RWPE1 (cell line): ENCODE results near the gene FSTL1.

Experiments used
- CTCF ChIA-PET: fragments of 350-600 bp; sonication (Branson Sonifier 250); formaldehyde crosslinking; extraction: SDS; loops from one replicate; lab custom pipeline; 2021; lab: Yijun Ruan, JAX
- POLR2A ChIA-PET: fragments of 400-600 bp; formaldehyde crosslinking; extraction: SDS; loops from one replicate; lab custom pipeline; 2020; ENCODE audit warnings: antibody characterized with exemption; ENCODE audit not compliant: low non-redundant PET; lab: Yijun Ruan, JAX
- DNase-seq: peaks from one replicate; pipeline ENCODE4 v3.0.0; 2012; ENCODE audit warnings: low spot score
- H3K27ac ChIP-seq: fragments of 450-650 bp; 2 replicates; pipeline ENCODE4 v1.5.1; 2017
- TF ChIP-seq, protein P1 (sequence below): fragments of 450-650 bp; conservative IDR thresholded peaks from 2 replicates; pipeline ENCODE4 v1.5.1; 2017; ENCODE audit warnings: low read depth, mild to moderate bottlenecking

FSTL1 gene

GRCh38 chr3:120348065-120348990 is 102.5 kb downstream of the FSTL1 start:
- ChIA-PET CTCF (interaction anchor here (0.6 to 1.0 kb wide), 7 partner anchors 10 to 1052 kb away, joined by 3 to 6 read pairs (median 3); no protein-coding TSS in a partner anchor), POLR2A (interaction anchor here (0.7 to 0.9 kb wide), 2 partner anchors 9 to 20 kb away, joined by 3 to 5 read pairs; no protein-coding TSS in a partner anchor)
- TF ChIP-seq, protein P1, sequence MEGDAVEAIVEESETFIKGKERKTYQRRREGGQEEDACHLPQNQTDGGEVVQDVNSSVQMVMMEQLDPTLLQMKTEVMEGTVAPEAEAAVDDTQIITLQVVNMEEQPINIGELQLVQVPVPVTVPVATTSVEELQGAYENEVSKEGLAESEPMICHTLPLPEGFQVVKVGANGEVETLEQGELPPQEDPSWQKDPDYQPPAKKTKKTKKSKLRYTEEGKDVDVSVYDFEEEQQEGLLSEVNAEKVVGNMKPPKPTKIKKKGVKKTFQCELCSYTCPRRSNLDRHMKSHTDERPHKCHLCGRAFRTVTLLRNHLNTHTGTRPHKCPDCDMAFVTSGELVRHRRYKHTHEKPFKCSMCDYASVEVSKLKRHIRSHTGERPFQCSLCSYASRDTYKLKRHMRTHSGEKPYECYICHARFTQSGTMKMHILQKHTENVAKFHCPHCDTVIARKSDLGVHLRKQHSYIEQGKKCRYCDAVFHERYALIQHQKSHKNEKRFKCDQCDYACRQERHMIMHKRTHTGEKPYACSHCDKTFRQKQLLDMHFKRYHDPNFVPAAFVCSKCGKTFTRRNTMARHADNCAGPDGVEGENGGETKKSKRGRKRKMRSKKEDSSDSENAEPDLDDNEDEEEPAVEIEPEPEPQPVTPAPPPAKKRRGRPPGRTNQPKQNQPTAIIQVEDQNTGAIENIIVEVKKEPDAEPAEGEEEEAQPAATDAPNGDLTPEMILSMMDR = no peak
- H3K27ac ChIP-seq = peak overlapping the region; percentile 95
- peak; percentile 36 for DNase-seq

GRCh38 chr3:120344349-120344748 is 106.4 kb downstream of the FSTL1 start:
- POLR2A ChIA-PET = no interaction called here
- CTCF ChIA-PET = interaction anchor here (0.7 kb wide), 1 partner anchor 56 kb away, joined by 4 read pairs; no protein-coding TSS in a partner anchor
- DNase-seq = no peak

More at GRCh38 chr3:120344349-120344748, 106.4 kb downstream of the FSTL1 start:
- H3K27ac ChIP-seq = no peak overlapping the region
- TF ChIP-seq, protein P1 = no peak
